Thoracic aorta endothelial cell (primary cell): ENCODE data around the gene DLK1. TPM values are rescaled to one million over a fixed set of nuclear protein-coding genes. Genes with fewer than 3 reads are reported as not detected.

Source experiments
- total RNA-seq: library from RNA; depleted of rRNA; stranded (reverse); fragments of >200 nt; gene quantifications from 2 replicates; pipeline ENCODE4 v1.2.3, GENCODE V29; 2012

The DLK1 gene
- total RNA-seq: not detected in 2 replicates

DNA sequence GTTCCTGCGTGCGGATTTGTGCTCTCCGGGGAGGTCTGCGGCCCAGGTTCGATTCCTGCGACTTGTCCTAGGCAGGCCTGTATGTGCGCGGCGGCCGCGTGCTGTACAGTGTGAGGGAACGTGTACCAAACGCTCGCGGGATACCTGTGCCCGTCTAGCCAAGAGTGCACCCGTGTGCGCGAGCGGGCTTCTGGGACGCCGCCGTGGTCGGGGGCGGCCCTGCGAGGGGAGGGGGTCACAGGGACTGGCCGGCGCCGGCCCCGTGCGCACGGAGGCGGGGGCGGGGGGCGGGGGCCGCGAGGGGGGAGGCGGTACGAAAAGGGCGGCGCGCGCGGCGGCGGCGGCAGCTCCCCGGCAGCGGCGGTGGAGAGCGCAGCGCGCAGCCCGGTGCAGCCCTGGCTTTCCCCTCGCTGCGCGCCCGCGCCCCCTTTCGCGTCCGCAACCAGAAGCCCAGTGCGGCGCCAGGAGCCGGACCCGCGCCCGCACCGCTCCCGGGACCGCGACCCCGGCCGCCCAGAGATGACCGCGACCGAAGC, at the start of gene DLK1:
DLK1 (plus strand) TSS at position 343 of the 536 bp plus-strand sequence; CDS start at position 520, 177 bp downstream.

Other genes with a start within 250 kb of the DLK1 start
- 0.22 TPM in 1 of 2 replicates, not detected in the other for gene BEGAIN, start 139.5 kb upstream of the DLK1 start, total RNA-seq
- 12.7 and 29.7 TPM in 2 replicates for gene MEG3, start 99.2 kb downstream of the DLK1 start, total RNA-seq
- not detected in 2 replicates for gene RTL1, start 176.8 kb downstream of the DLK1 start, total RNA-seq